NT2/D1 (cell line): Measurements from ENCODE around the gene SEC11A.

Experiments used
- SUZ12 ChIP-seq: IDR thresholded peaks from 2 replicates; pipeline ENCODE4 v1.6.1; 2011; ENCODE audit not compliant: insufficient read length, insufficient read depth; ENCODE audit errors: extremely low read depth
- YY1 ChIP-seq: IDR thresholded peaks from 2 replicates; pipeline ENCODE4 v1.6.1; 2011; ENCODE audit not compliant: insufficient read length, insufficient read depth
- ZNF274 ChIP-seq: IDR thresholded peaks from 2 replicates; pipeline ENCODE4 v1.6.1; 2011; ENCODE audit warnings: mild to moderate bottlenecking, low read depth, low read length

GRCh38 chr15:84681831-84682230 is 34.1 kb downstream of the SEC11A start:
- TF ChIP-seq ZNF274: no peak
- no peak for TF ChIP-seq SUZ12
- no peak for TF ChIP-seq YY1
